VCaP (cell line): ENCODE data around the gene RIT2.

Experiments
- H3K27ac ChIP-seq: fragments of 450-650 bp; 2 replicates; pipeline ENCODE4 v1.5.1; 2017
- CTCF ChIP-seq: fragments of 450-650 bp; conservative IDR thresholded peaks from 2 replicates; pipeline ENCODE4 v1.5.1; 2017; ENCODE audit warnings: mild to moderate bottlenecking, moderate library complexity

RIT2 gene

GRCh38 chr18:42891705-42892104 is 223.8 kb downstream of the RIT2 start:
- no peak for TF ChIP-seq CTCF
- no peak overlapping the region for H3K27ac ChIP-seq

- TF ChIP-seq CTCF, result no peak
- no peak overlapping the region for H3K27ac ChIP-seq
Measured at GRCh38 chr18:42883169-42883568, 232.3 kb downstream of the RIT2 start.

- H3K27ac ChIP-seq, result no peak overlapping the region
- no peak for TF ChIP-seq CTCF
Measured at GRCh38 chr18:42882122-42882521, 233.4 kb downstream of the RIT2 start.

GRCh38 chr18:42872838-42873237 is 242.6 kb downstream of the RIT2 start:
- H3K27ac ChIP-seq, result no peak overlapping the region
- no peak for TF ChIP-seq CTCF

- TF ChIP-seq CTCF, result no peak
- H3K27ac ChIP-seq, result no peak overlapping the region
Measured at GRCh38 chr18:42864876-42865275, 250.6 kb downstream of the RIT2 start.

- no peak for TF ChIP-seq CTCF
- H3K27ac ChIP-seq, result no peak overlapping the region
Measured at GRCh38 chr18:42861271-42861670, 254.2 kb downstream of the RIT2 start.

- no peak for TF ChIP-seq CTCF
- no peak overlapping the region for H3K27ac ChIP-seq
Measured at GRCh38 chr18:42860548-42860947, 254.9 kb downstream of the RIT2 start.

GRCh38 chr18:42860011-42860410 is 255.5 kb downstream of the RIT2 start:
- no peak overlapping the region for H3K27ac ChIP-seq
- TF ChIP-seq CTCF, result no peak
